K562 treated with DMSO at 1 percent for 24 hours (cell line): ENCODE measurements around the gene ETNK1. TPM values are rescaled to one million over a fixed set of nuclear protein-coding genes. Genes with fewer than 3 reads are reported as not detected.

Experiments
- total RNA-seq: library from RNA; unstranded; fragments of 300-600 nt; gene quantifications from 2 replicates; pipeline ENCODE4 v1.2.3, GENCODE V29; 2022; ENCODE audit warnings: low read depth; ENCODE audit not compliant: insufficient read depth

The ETNK1 gene, protein sequence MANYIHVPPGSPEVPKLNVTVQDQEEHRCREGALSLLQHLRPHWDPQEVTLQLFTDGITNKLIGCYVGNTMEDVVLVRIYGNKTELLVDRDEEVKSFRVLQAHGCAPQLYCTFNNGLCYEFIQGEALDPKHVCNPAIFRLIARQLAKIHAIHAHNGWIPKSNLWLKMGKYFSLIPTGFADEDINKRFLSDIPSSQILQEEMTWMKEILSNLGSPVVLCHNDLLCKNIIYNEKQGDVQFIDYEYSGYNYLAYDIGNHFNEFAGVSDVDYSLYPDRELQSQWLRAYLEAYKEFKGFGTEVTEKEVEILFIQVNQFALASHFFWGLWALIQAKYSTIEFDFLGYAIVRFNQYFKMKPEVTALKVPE
- total RNA-seq: 25.4 and 33.1 TPM in 2 replicates

DNA sequence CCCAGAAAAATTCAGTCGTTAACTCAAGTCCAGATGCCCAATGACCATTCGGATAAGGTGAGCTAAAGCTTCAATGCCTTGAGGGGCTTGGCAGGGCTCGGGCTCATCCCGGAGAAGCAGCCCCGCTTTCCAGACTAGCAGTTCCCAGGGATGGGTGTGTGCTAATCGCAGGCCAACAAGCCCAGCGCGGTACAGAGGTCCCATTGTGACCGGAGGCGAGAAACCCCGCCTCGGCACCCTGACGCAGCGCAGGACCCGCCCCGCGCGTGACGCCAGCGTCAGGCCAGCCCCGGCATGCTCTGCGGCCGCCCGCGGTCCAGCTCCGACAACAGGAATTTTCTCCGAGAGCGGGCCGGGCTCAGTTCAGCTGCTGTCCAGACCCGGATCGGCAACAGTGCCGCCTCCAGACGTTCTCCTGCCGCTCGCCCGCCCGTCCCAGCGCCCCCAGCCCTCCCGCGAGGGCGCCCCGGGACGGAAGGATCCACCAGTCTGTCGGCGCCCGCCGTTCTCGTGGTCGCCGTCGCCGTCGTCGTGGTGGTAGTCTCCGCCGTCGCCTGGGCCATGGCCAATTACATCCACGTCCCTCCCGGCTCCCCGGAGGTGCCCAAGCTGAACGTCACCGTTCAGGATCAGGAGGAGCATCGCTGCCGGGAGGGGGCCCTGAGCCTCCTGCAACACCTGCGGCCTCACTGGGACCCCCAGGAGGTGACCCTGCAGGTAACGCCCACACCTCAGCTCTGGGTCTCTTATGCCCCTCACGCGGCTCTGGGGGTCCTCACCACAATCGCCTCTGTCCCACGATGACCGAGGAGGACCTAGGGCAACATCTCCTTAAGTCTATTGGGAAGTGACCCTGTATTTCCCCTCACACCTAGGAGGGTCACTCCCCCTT lies at the start of gene ETNK1:
TSS of gene ETNK1 (plus strand) at position 302 of the 892 bp plus-strand sequence. CDS start at position 562, 260 bp downstream.

Other genes starting within 250 kb of the ETNK1 start
- gene C2CD5, start 80.6 kb upstream of the ETNK1 start, total RNA-seq: 8.0 and 10.7 TPM in 2 replicates